Natural killer cell (primary cell): ENCODE data around the gene MAST4. TPM values are rescaled to one million over a fixed set of nuclear protein-coding genes. Genes with fewer than 3 reads are reported as not detected.

Experiments
- ATAC-seq, 3 donors: fragments of 150-1000 bp in 2 of 3; fragments of 200-7000 bp in 1 of 3; cut with Tn5 transposase; 1 replicate in 1 of 3; 2 replicates in 2 of 3; pipeline ENCODE4 v1.10.0; 2021; ENCODE audit warnings: mild to moderate bottlenecking in 2 of 3, moderate library complexity in 2 of 3
- DNase-seq, 2 donors: peaks; one replicate each; pipeline versions ENCODE4 v3.0.0 to v3.0.0-alpha.2; 2013 to 2021; ENCODE audit warnings: mixed read lengths in 1 of 2
- H3K27ac ChIP-seq: one replicate; pipeline ENCODE4 v1.5.1; 2013; ENCODE audit warnings: mild to moderate bottlenecking, low read length
- H3K27me3 ChIP-seq: one replicate; pipeline ENCODE4 v1.6.1; 2013; ENCODE audit warnings: low read length; ENCODE audit not compliant: control insufficient read depth, insufficient read depth
- H3K36me3 ChIP-seq: one replicate; pipeline ENCODE4 v1.6.1; 2013; ENCODE audit warnings: low read length; ENCODE audit not compliant: control insufficient read depth, insufficient read depth
- H3K4me1 ChIP-seq: one replicate; pipeline ENCODE4 v1.6.1; 2013; ENCODE audit warnings: low read length; ENCODE audit not compliant: control insufficient read depth, insufficient read depth
- H3K4me3 ChIP-seq: one replicate; pipeline ENCODE4 v1.5.1; 2013; ENCODE audit warnings: low read length
- H3K9me3 ChIP-seq: one replicate; pipeline ENCODE4 v1.6.1; 2013; ENCODE audit warnings: low read length; ENCODE audit not compliant: control insufficient read depth, insufficient read depth
- H3K27ac Mint-ChIP-seq, 2 donors: one replicate each; pipeline ENCODE4 v1.8.0; 2022; ENCODE audit warnings: mild to moderate bottlenecking in 2 of 2, mixed read lengths in 2 of 2, moderate library complexity in 1 of 2
- H3K27me3 Mint-ChIP-seq, 2 donors: one replicate each; pipeline ENCODE4 v1.8.0; 2022; ENCODE audit warnings: low read depth in 2 of 2, mixed read lengths in 2 of 2
- H3K36me3 Mint-ChIP-seq: one replicate; pipeline ENCODE4 v1.8.0; 2022; ENCODE audit warnings: mixed read lengths
- H3K4me1 Mint-ChIP-seq, 2 donors: one replicate each; pipeline ENCODE4 v1.8.0; 2022; ENCODE audit warnings: mixed read lengths in 2 of 2
- H3K4me3 Mint-ChIP-seq: one replicate; pipeline ENCODE4 v1.8.0; 2022; ENCODE audit warnings: mild to moderate bottlenecking, moderate library complexity, mixed read lengths
- H3K9me3 Mint-ChIP-seq, 2 donors: one replicate each; pipeline ENCODE4 v1.8.0; 2022; ENCODE audit warnings: mixed read lengths in 2 of 2
- WGBS: methylation state at CpG from one replicate; pipeline ENCODE4 v1.1.7; 2013; ENCODE audit warnings: missing lambda C conversion rate; ENCODE audit not compliant: insufficient coverage; 5-methylcytosine and 5-hydroxymethylcytosine counted together
- intact Hi-C: fragments of 100-400 bp; cut with micrococcal nuclease; formaldehyde crosslinking; loops from one replicate; pipeline ENCODE4 v1.14.2; 2022
- total RNA-seq, 4 donors: library from RNA; stranded (reverse); fragments of 120-200 nt in 1 of 4; gene quantifications; one replicate each; pipeline versions ENCODE4 v1.2.3 to v1.2.4, GENCODE V29; 2013 to 2022
- TF ChIP-seq, protein P1 (sequence below): fragments of 200-600 bp; IDR thresholded peaks from one replicate; pipeline ENCODE4 v1.8.0; 2022; ENCODE audit warnings: antibody characterized with exemption

The MAST4 gene
- total RNA-seq, 3 donors from 2014 or later (not counting 1 experiment from before 2014, with no cell fraction given) = 6.5 to 14.1 (median 12.7) TPM

DNA sequence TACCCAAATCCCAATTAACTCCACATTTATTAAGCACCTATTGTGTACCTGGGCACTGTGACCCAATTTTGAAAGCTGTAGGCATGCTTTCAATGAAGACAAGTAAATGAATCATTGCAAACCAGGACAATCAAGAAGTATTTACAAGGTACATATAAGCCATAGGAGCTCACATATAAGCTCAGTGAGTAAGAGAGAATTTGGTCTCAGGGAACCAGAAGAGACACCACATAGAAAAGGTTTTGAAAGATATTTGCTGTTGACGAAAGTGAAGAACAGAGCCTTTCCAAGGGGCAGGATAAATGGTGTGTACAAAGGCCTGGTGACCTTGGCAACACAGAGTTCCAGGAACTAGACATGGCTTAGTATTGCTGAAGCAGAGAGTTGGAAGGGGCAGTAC is 412.8 kb downstream of the MAST4 start:
- no peaks in the 10 kb centered on the region for H3K9me3 Mint-ChIP-seq
- H3K27me3 Mint-ChIP-seq = no peaks in the 10 kb centered on the region
- no peak overlapping the region for H3K27ac Mint-ChIP-seq
- ATAC-seq (no peak), DNase-seq (no peak)
- 93% methylated on average over 1 of the region's 1 CpG for WGBS
- Histone ChIP-seq H3K4me3 (no peak overlapping the region), H3K36me3 (no peaks in the 10 kb centered on the region), H3K4me1 (peaks cover 8% of the 10 kb centered on the region), H3K27me3 (no peaks in the 10 kb centered on the region), H3K9me3 (no peaks in the 10 kb centered on the region), H3K27ac (no peak overlapping the region)
- peaks cover 30 to 47% of the 10 kb centered on the region in 2 donors for H3K4me1 Mint-ChIP-seq
- intact Hi-C loops = no loop called here
- TF ChIP-seq, protein P1, sequence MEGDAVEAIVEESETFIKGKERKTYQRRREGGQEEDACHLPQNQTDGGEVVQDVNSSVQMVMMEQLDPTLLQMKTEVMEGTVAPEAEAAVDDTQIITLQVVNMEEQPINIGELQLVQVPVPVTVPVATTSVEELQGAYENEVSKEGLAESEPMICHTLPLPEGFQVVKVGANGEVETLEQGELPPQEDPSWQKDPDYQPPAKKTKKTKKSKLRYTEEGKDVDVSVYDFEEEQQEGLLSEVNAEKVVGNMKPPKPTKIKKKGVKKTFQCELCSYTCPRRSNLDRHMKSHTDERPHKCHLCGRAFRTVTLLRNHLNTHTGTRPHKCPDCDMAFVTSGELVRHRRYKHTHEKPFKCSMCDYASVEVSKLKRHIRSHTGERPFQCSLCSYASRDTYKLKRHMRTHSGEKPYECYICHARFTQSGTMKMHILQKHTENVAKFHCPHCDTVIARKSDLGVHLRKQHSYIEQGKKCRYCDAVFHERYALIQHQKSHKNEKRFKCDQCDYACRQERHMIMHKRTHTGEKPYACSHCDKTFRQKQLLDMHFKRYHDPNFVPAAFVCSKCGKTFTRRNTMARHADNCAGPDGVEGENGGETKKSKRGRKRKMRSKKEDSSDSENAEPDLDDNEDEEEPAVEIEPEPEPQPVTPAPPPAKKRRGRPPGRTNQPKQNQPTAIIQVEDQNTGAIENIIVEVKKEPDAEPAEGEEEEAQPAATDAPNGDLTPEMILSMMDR = no peak
- no peak overlapping the region for H3K4me3 Mint-ChIP-seq
- H3K36me3 Mint-ChIP-seq = no peaks in the 10 kb centered on the region

DNA sequence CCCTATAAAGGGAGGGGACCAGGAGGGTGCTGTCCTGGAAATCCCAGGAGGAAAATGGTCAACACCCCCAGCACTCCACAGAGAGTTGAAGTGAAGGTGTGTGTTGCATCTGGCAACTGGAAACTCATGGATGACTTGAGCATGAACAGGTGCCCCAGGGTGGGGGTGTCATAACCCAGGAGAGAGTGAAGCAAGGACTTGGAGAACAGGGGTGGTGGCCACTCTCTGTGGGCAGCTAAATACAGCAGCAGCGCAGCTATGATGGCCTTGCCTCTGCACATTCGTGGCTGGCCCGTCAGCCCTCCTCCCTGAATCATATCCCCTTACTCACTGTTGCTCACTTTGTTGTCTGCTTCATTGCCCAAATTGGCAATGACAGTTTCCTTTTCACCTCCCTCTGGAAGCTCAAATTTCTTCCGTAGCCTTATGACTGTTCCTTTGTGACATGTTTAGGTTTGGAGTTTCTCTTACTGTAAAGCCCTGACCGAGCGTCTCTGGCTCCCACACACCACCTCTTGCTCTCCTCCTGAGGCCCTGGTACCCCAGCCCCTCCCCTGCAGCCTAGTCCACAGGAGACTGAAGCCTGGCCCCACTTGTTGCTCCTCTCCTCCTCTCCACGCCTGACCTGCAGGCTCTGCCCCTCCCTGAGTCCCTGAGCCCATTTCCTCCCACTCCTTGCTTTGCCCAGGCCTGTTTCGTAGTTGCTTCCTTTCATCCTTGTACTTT is 414.7 kb downstream of the MAST4 start:
- peaks cover 22 to 38% of the 10 kb centered on the region in 2 donors for H3K4me1 Mint-ChIP-seq
- ATAC-seq (no peak), DNase-seq (no peak)
- Histone ChIP-seq H3K27me3 (no peaks in the 10 kb centered on the region), H3K36me3 (no peaks in the 10 kb centered on the region), H3K4me1 (no peaks in the 10 kb centered on the region), H3K4me3 (no peak overlapping the region), H3K27ac (no peak overlapping the region), H3K9me3 (no peaks in the 10 kb centered on the region)
- H3K4me3 Mint-ChIP-seq = no peak overlapping the region
- no peaks in the 10 kb centered on the region for H3K27me3 Mint-ChIP-seq
- no peaks in the 10 kb centered on the region for H3K36me3 Mint-ChIP-seq
- intact Hi-C loops = no loop called here
- no peak overlapping the region for H3K27ac Mint-ChIP-seq
- WGBS = 62% methylated on average over 8 of the region's 8 CpGs
- no peaks in the 10 kb centered on the region for H3K9me3 Mint-ChIP-seq
- TF ChIP-seq, protein P1 = no peak

GRCh38 chr5:67011422-67011821 is 415.2 kb downstream of the MAST4 start:
- 71% methylated on average over 5 of the region's 5 CpGs for WGBS

More at GRCh38 chr5:67011422-67011821, 415.2 kb downstream of the MAST4 start:
- Histone ChIP-seq H3K27me3 (no peaks in the 10 kb centered on the region), H3K4me3 (no peak overlapping the region), H3K27ac (no peak overlapping the region), H3K4me1 (no peaks in the 10 kb centered on the region), H3K36me3 (no peaks in the 10 kb centered on the region), H3K9me3 (no peaks in the 10 kb centered on the region)
- peaks cover 20 to 33% of the 10 kb centered on the region in 2 donors for H3K4me1 Mint-ChIP-seq
- intact Hi-C loops = no loop called here
- ATAC-seq (no peak), DNase-seq (no peak)
- no peaks in the 10 kb centered on the region for H3K36me3 Mint-ChIP-seq
- TF ChIP-seq, protein P1 = no peak
- no peak overlapping the region for H3K4me3 Mint-ChIP-seq
- H3K9me3 Mint-ChIP-seq = no peaks in the 10 kb centered on the region
- H3K27ac Mint-ChIP-seq = no peak overlapping the region
- no peaks in the 10 kb centered on the region for H3K27me3 Mint-ChIP-seq
